HEK293T (cell line): Measurements from ENCODE around the gene SERPINF2.

Experiments
- ARNT ChIP-seq: fragments of 450-650 bp; IDR thresholded peaks from 2 replicates; pipeline ENCODE4 v1.6.1; 2017; ENCODE audit warnings: mild to moderate bottlenecking
- ELF4 ChIP-seq: fragments of 450-650 bp; IDR thresholded peaks from 2 replicates; pipeline ENCODE4 v1.6.1; 2017; ENCODE audit warnings: antibody characterized with exemption
- FOXK2 ChIP-seq: fragments of 450-650 bp; IDR thresholded peaks from 2 replicates; pipeline ENCODE4 v1.6.1; 2016; ENCODE audit warnings: mild to moderate bottlenecking
- L3MBTL2 ChIP-seq: fragments of 450-650 bp; conservative IDR thresholded peaks from 2 replicates; pipeline ENCODE4 v1.6.1; 2016; ENCODE audit warnings: mild to moderate bottlenecking
- NFRKB ChIP-seq: fragments of 450-650 bp; IDR thresholded peaks from 2 replicates; pipeline ENCODE4 v1.6.1; 2016; ENCODE audit warnings: mild to moderate bottlenecking, moderate library complexity
- SP1 ChIP-seq: fragments of 450-650 bp; IDR thresholded peaks from 2 replicates; pipeline ENCODE4 v1.6.1; 2017
- SUZ12 ChIP-seq: fragments of 450-650 bp; IDR thresholded peaks from 2 replicates; pipeline ENCODE4 v1.6.1; 2016; ENCODE audit warnings: mild to moderate bottlenecking
- TARDBP ChIP-seq: fragments of 450-650 bp; IDR thresholded peaks from 2 replicates; pipeline ENCODE4 v1.6.1; 2016
- ZNF384 ChIP-seq: fragments of 450-650 bp; IDR thresholded peaks from 2 replicates; pipeline ENCODE4 v1.6.1; 2016

DNA sequence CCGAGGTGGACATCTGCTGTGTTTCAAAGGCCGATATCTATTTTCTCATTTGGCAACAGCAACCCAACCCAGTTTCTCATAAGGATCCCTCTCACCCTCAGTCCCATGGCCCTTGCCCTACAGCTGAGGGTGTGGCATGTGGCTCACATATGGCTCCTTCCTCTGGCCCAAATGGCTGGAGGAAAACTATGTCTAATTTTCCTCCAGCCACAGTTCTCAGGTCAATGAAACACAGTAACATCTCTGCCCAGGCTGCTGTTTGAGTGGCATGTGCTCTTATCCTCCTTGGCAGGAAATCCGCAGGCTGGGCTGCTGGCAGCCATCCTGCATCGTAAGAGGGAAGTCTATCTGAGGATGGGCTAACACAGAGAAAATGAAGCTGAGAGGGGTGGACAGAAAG lies 43.3 kb downstream of the SERPINF2 start:
- TF ChIP-seq TARDBP (no peak), L3MBTL2 (no peak), SUZ12 (no peak), ARNT (no peak), SP1 (no peak), ELF4 (no peak), ZNF384 (no peak), NFRKB (no peak), FOXK2 (no peak)
